Smooth muscle cell of trachea (primary cell): ENCODE data around the gene OTOGL. TPM values are rescaled to one million over a fixed set of nuclear protein-coding genes. Genes with fewer than 3 reads are reported as not detected.

Experiments
- total RNA-seq: library from RNA; depleted of rRNA; stranded (reverse); fragments of >200 nt; gene quantifications from 2 replicates; pipeline ENCODE4 v1.2.1, GENCODE V29; 2014

Gene OTOGL, protein sequence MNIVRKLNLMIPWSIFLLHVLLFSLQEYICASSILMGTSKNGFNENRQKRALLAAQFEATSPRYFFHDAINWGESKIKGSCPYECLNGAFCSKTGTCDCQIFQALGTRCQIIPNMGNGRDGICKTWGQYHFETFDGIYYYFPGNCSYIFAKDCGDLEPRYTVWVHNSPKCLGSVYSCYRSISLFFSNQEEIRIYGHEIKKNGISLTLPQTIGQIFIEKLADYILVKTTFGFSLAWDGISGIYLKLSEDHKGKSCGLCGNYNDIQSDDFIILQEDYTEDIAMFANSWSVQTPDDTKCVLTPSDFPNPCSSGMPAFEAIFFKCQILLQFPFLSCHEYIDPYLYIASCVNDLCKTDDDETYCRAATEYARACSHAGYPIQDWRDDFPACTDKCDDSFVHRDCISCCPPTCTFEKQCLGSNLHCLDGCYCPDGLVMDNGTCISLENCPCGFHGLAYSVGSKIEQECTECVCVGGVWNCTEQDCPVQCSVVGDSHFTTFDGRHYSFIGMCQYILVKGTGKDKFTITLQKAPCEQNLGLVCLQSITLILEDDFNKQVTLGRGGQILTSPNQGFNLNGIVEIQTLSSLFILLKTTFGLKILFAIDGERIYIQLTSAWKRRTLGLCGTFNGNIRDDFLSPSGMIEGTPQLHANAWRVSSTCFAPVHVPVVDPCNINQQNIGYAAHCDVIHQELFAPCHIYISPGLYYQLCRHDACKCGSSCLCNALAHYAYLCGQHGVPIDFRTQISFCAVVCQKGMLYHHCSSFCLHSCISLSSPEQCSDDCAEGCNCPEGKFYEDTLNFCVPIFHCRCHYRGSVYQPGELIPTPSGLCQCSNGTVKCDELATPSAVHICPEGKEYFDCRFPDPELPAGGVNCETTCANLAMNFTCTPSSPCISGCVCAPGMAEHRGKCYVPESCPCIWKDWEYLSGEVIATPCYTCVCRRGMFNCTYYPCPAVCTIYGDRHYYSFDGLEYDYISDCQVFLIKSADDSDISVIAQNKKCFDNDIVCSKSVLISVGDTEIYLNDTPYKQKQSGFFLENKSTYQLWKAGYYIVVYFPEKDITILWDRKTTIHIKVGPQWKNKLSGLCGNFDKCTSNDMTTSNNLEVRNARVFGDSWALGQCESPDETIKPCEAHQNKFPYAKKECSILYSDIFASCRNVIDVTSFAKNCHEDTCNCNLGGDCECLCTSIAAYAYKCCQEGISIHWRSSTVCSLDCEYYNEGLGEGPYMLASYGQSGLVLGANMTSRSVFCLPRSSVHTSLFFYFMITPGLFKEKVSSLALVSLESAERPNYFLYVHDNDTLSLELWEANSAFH (N-terminal part only)
- total RNA-seq, result under 0.01 and 0.29 TPM in 2 replicates

DNA sequence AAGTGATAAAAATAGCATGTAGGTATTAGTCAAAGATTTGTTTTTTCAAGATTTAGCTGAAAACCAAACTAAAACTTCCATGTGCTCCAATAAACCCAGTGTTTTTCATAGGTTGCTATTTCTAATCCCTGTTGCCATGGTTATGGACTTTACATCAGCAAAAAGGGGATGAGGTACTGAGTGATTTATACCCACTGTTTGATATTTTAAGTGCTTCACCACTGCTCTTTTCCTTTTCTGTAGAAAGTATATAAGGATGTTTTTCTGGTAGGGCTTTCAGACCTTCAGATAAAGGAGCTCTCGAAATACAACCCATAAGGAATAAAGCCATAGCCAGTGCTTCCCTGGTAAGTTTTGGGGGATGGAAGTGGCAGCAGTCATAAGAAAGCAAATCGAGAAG lies at the start of gene OTOGL:
TSS of gene OTOGL (plus strand) at position 279 of the 400 bp plus-strand sequence. CDS start 109,895 bp downstream, outside the sequence.

Other genes starting within 250 kb of the OTOGL start
- gene PPP1R12A, start 164.4 kb upstream of the OTOGL start, total RNA-seq, result 72.3 and 141 TPM in 2 replicates